Measurements from ENCODE around the gene EIPR1.

EIPR1 gene

GRCh38 chr2:3146772-3147650 is 230.6 kb downstream of the EIPR1 start:
- no peak for DNase-seq (ENCODE audit: low read depth)

DNA sequence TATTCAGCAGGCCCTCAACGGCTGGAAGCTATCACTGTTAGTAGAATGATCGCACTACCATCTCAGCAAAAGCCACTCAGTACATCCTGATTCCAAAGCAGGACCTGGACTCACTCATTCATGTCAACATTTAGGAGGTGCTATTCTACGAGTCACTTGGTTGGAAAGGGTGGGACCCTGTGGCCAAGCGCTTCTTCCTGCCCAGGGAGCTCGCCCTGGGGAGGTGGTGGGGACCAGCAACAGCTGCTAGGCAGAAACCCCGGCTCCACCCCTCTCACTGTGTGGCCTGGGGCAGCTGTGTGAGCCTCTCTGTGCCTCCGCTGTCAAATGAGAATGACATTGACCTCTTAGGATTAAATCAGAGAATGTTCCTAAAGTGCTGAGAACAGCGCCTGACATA is 231.4 kb downstream of the EIPR1 start:
- no peak for DNase-seq (ENCODE audit: low read depth)

DNA sequence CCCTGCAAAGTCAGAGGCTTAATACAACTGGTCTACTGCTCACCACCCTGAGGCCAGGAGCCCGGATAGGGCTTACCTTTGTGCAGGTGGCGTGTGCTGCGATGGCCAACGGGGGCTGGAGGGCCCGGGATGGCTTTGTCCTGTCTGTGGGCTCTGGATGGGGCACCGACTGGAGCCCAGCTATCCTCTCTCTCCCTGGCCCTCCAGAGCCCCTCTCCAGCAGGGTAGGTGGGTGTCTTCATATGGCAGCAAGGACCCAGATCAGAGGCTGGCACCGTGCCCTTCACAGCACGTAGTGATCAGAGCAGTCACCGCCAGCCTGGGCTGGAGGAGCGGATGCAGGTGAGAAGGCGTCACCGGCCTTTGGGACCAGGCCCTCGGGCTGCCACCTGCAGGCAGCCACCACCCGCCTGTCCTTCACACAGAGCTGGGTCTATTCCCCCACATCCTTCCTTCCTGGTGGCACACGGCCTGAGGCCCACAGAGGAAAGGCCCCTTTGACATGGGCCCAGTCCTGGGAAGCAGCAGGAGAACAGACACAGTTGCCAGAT is 232.1 kb downstream of the EIPR1 start:
- DNase-seq (ENCODE audit: low read depth): no peak

DNA sequence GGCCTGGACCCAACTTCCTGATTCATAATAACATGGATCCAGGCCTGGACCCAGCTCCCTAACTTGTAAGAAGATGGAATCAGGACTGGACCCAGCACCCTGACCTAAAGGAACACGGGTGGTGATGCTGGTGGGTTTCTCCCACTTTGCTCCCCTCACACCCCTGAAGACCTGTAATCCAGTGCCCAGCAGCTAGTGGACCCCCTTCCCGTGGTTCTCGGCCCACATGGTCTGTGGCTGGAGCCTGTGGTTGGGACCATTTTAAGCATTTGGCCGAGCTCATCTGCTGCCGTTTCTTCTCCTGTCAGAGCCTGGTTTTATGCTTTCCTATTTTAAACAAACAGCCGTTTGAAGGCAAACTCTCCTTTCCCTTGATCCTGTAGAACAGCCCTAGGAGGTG is 232.8 kb downstream of the EIPR1 start:
- DNase-seq (ENCODE audit: low read depth): no peak

- DNase-seq (ENCODE audit: low read depth): no peak
Observed at GRCh38 chr2:3143602-3144001, 234.0 kb downstream of the EIPR1 start.

DNA sequence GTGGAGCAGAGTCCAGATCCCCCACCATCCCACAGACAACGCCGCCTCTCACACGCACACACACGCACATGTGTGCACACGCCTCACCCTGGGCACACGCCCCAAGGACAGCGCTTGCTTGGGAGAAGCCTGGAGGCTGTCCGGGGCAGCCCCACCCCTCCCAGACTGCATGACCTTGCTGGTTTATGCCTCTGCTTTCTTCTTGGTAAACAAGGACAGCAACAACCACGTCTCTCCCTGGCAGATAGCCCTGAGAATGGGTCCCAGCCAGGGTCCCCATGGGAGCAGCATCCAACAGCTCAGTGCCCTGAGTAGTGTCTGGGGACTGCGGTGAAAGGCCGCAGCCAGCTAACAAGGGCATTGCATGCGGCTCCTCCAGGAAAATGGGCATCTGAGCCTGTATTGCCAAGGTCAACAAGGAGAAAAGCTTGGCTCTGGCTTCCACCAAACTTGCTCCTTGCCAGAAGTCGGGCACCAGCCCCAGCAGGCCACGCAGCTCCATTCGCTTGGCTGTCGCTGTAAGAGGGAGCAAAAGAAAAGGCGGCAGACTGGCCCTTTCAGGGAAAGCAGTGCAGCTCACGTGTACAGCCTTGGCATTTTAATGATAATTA is 234.6 kb downstream of the EIPR1 start:
- no peak for DNase-seq (ENCODE audit: low read depth)

GRCh38 chr2:3142210-3142609 is 235.4 kb downstream of the EIPR1 start:
- DNase-seq (ENCODE audit: low read depth): no peak

GRCh38 chr2:3141696-3142095 is 235.9 kb downstream of the EIPR1 start:
- DNase-seq (ENCODE audit: low read depth): no peak

DNA sequence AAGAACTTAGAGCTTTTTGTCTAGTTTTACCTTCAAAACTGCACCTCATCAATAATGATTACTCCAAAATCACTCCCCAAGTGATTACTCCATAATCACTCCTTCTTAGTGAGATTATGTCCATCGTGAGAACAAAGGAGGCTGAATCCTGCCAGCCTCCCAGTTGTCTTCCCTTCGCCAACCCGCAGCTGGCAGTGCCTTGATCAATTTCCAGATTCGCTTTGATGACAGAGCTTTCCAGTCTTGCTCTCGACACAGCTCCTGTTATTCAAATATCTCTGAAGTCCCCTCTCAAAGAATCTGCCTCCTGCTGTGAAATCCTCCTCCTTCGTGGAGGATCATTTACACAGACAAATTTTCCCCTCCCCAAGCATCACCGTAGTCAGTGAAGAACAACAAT is 237.7 kb downstream of the EIPR1 start:
- no peak for DNase-seq (ENCODE audit: low read depth)
